ENCODE data around the gene COL13A1. TPM values are rescaled to one million over a fixed set of nuclear protein-coding genes. Genes with fewer than 3 reads are reported as not detected.

COL13A1 gene
- total RNA-seq, 1 experiment from 2014 or later, result 3.6 TPM

DNA sequence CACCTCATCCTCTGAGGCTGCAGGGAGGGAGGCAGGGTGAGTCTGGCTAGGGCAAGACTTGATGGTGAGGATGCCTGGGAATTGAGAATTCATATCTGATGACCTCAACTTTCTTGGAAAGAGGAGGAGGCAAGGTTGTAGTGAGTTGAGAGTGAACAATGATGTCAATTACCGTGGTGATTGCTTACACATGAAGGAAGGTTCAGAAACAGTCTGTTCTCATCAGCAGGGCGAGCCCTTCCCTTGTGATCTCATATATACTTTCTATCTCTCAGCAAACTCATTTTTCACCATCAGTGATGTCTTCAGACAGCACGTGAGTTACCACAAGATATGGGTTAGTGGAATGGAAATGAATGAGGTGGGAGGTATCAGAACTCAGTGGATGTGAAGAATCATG, 20.1 kb upstream of the COL13A1 start:
- no peaks in the 10 kb centered on the region for H3K9me3 Mint-ChIP-seq
- no peak overlapping the region for H4K8ac ChIP-seq (replicated peaks; ENCODE audit: insufficient read length, low read depth, low read length)

More for the DNA sequence above, 20.1 kb upstream of the COL13A1 start:
- Histone ChIP-seq H3K18ac (ENCODE audit: insufficient read length, low read depth, low read length) (no peak overlapping the region), H3K4me1 (ENCODE audit: insufficient read depth, low read length) (no peaks in the 10 kb centered on the region), H4K20me1 (ENCODE audit: control insufficient read depth, insufficient read depth, insufficient read length) (no peaks in the 10 kb centered on the region), H3K56ac (ENCODE audit: insufficient read length, low read depth, low read length) (no peak overlapping the region), H2BK20ac (ENCODE audit: low read depth, low read length, poor library complexity, severe bottlenecking) (no peak overlapping the region), H2AK5ac (ENCODE audit: insufficient read length, low read length) (no peak overlapping the region), H3K79me2 (ENCODE audit: insufficient read depth, low read length) (no peaks in the 10 kb centered on the region), H3K9ac (ENCODE audit: extremely low read depth, insufficient read length, low read length) (no peak overlapping the region), H2BK12ac (ENCODE audit: insufficient read length, low read depth, low read length) (no peak overlapping the region), H3K23ac (ENCODE audit: insufficient read length, low read depth, low read length) (no peak overlapping the region), H3K79me1 (ENCODE audit: insufficient read depth, low read depth, low read length, poor library complexity, severe bottlenecking) (no peaks in the 10 kb centered on the region), H3K23me2 (ENCODE audit: insufficient read length, low read depth, low read length, poor library complexity, severe bottlenecking) (no peaks in the 10 kb centered on the region), H3K9me3 (ENCODE audit: control insufficient read depth, low read depth, low read length) (no peaks in the 10 kb centered on the region), H3K27me3 (ENCODE audit: insufficient read depth, low read length) (no peaks in the 10 kb centered on the region; the same call in 1 of the 2 replicates), H2BK120ac (ENCODE audit: low read depth, low read length, poor library complexity, severe bottlenecking) (no peak overlapping the region), H3K4ac (ENCODE audit: low read depth, low read length) (no peak overlapping the region), H3T11ph (ENCODE audit: low read length) (no peak overlapping the region), H3K27ac (ENCODE audit: insufficient read length, low read depth, low read length) (no peak overlapping the region), H4K5ac (ENCODE audit: insufficient read length, low read depth, low read length) (no peak overlapping the region), H3K4me2 (ENCODE audit: insufficient read depth, insufficient read length, low read length) (no peak overlapping the region), H2AFZ (ENCODE audit: low read length) (no peak overlapping the region), H2BK15ac (ENCODE audit: low read depth, low read length) (no peak overlapping the region), H2BK5ac (ENCODE audit: insufficient read length, low read length) (no peak overlapping the region), H3K14ac (ENCODE audit: insufficient read depth, low read length) (no peak overlapping the region), H4K91ac (ENCODE audit: insufficient read length, low read depth, low read length) (no peak overlapping the region)
- Mint-ChIP-seq H3K4me1 (no peaks in the 10 kb centered on the region), H3K36me3 (ENCODE audit: insufficient read depth in 1 of 3, low read depth in 3 of 3) (no peaks in the 10 kb centered on the region), H3K4me3 (no peak overlapping the region), H3K27me3 (ENCODE audit: low read depth) (peaks cover 20% of the 10 kb centered on the region), H3K27ac (no peak overlapping the region)
- TF ChIP-seq CTCF (conservative IDR thresholded peaks at IDR 0.05), result no peak
- DNase-seq, result no peak
- no CpG with 5 or more reads among the region's 3 CpGs for WGBS (ENCODE audit: extremely low coverage, insufficient read length, low lambda C conversion rate)

Data from H9 (cell line).